ENCODE results near the gene CDKN2C. TPM values are rescaled to one million over a fixed set of nuclear protein-coding genes. Genes with fewer than 3 reads are reported as not detected.

The CDKN2C gene
- total and polyA plus RNA-seq, 5 donors from 2014 or later: 11.8 to 26.2 (median 16.9) TPM

DNA sequence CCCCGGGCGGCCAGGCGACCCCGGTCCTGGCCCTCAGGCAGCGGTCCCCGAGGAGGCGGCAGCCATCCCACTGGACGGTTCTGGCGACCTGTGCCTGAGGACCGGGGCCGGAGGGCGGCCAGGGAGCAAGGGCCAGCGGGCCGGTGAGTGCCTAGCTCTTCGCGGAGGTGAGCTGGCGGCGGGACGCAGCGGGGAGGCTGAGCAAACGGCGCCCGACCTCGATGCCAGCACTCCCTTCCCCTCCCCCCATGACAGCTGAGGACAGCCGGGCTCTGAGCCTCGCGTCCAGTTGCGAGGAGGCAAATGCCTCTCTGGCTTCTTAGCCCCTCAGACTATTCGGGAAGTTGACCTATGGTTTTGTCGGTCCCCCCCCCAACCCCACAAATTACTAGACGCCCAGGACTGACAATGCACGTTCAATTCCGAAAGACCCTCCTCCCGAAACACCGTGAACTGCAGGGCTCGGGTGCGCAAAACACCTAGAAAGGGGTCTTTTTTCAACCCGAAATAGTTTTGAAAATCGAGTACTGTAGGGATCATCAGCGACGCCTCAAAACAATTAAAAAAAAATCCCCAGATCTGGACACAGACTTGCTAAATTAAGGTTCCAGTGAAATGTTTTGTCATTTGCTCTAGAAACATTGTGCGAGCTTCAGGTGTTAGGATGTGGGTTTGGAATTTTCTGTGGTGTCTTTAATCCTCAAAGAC, 8.3 kb downstream of the CDKN2C start:
- H3K4me3 ChIP-seq (ENCODE audit: low read depth, low read length): peak overlapping the region; percentile 64
- peaks cover 26% of the 10 kb centered on the region for H3K4me1 ChIP-seq (ENCODE audit: control insufficient read depth, insufficient read depth, low read length, poor library complexity, severe bottlenecking)
- Mint-ChIP-seq H3K27ac (peak overlapping the region in 2 of 3 donors; percentile 6 to 42), H3K4me3 (peak overlapping the region; percentile 83 to 97 (median 90)), H3K27me3 (peaks cover 25% of the 10 kb centered on the region), H3K9me3 (peaks cover 0 to 3% (median 0%) of the 10 kb centered on the region in 7 donors), H3K36me3 (no peaks in the 10 kb centered on the region), H3K4me1 (peaks cover 13 to 23% (median 18%) of the 10 kb centered on the region in 4 donors)
- ATAC-seq (ENCODE audit: low read depth in 2 of 2): peak in 1 of 2 donors; percentile 42
- DNase-seq: peak in 2 of 3 donors; percentile 17 to 44
- H3K27me3 ChIP-seq (ENCODE audit: control insufficient read depth, insufficient read depth, low read length): peaks cover 6% of the 10 kb centered on the region
- no peaks in the 10 kb centered on the region for H3K36me3 ChIP-seq (ENCODE audit: control insufficient read depth, insufficient read depth, low read length)
- no peaks in the 10 kb centered on the region for H3K9me3 ChIP-seq (ENCODE audit: control insufficient read depth in 2 of 2, low read length in 2 of 2)
- no peak overlapping the region for H3K27ac ChIP-seq (ENCODE audit: insufficient read depth, low read length, poor library complexity, severe bottlenecking)

DNA sequence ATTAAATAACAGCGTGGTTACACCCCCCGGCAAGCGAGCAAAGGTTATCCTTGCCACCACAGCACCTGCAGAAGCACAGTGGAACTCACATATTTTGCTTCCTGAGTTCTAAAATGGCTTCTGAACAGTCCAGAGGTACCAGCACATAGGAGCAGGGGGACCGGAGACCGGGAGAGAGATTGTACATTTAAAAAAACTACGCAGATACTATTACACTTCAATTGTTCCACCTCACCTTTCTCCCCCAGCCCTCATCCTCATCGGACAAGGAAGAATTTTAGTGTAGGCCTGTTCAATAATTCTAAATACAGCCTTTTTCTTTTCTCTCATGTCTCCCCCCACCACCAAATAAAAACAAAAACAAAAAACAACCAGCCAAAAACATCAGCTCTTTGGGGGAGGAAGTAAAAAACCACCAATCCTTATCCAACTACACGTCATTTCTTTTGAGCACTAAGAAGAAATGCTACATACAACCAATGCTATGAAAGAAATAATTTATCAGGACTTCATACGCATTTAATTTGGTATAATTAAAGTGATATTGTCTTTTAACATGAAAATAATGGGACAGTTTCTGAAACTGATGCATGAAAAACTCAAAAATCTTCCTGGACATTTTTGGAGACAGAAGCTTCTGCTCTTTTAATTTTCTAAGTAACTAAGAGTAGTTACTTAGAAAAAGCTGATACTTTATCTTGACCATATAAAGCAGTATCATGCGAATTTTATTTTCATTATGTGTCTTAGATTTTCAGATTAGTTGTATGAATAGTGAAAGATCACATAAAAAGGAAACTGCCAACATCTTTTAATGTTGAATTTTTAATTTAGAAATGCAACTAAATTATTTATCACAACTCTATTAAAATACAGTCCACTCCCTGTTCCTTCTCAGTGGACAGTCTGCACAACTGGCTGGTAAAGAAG, 9.1 kb downstream of the CDKN2C start:
- peaks cover 0 to 3% (median 0%) of the 10 kb centered on the region in 7 donors for H3K9me3 Mint-ChIP-seq
- H3K36me3 ChIP-seq (ENCODE audit: control insufficient read depth, insufficient read depth, low read length): no peaks in the 10 kb centered on the region
- H3K9me3 ChIP-seq (ENCODE audit: control insufficient read depth in 2 of 2, low read length in 2 of 2): no peaks in the 10 kb centered on the region
- peaks cover 6% of the 10 kb centered on the region for H3K27me3 ChIP-seq (ENCODE audit: control insufficient read depth, insufficient read depth, low read length)
- H3K27ac ChIP-seq (ENCODE audit: insufficient read depth, low read length, poor library complexity, severe bottlenecking): no peak overlapping the region
- peaks cover 26% of the 10 kb centered on the region for H3K4me1 ChIP-seq (ENCODE audit: control insufficient read depth, insufficient read depth, low read length, poor library complexity, severe bottlenecking)
- H3K4me3 ChIP-seq (ENCODE audit: low read depth, low read length): peak overlapping the region; percentile 64
- DNase-seq (peak in 1 of 3 donors; percentile 13), ATAC-seq (ENCODE audit: low read depth in 2 of 2) (no peak)
- peaks cover 25% of the 10 kb centered on the region for H3K27me3 Mint-ChIP-seq
- peak overlapping the region; percentile 83 to 97 (median 90) for H3K4me3 Mint-ChIP-seq
- H3K4me1 Mint-ChIP-seq: peaks cover 13 to 21% (median 18%) of the 10 kb centered on the region in 4 donors
- no peaks in the 10 kb centered on the region for H3K36me3 Mint-ChIP-seq
- peak overlapping the region in 2 of 3 donors; percentile 6 to 42 for H3K27ac Mint-ChIP-seq

DNA sequence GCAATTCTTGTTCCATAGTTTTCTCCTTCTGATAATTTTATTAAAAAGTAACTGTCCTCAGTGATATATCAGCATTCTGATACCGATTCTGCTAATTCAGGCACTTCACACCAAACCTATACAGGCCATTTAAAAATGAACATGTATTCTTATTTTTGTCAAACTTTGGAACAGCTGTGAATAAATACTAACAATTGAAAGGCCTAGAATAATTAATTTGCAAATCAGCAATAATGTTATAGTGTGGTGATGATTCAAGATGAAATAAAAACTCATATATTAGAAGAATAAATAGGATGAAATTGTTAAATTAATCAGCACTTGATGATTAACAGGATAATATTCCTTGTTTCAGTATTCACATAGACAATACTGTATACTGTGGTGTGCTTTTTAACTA, 9.9 kb downstream of the CDKN2C start:
- Mint-ChIP-seq H3K36me3 (no peaks in the 10 kb centered on the region), H3K4me3 (peak overlapping the region in 2 of 4 donors; percentile 79 to 92), H3K9me3 (peaks cover 0 to 3% (median 0%) of the 10 kb centered on the region in 7 donors), H3K27ac (no peak overlapping the region), H3K27me3 (peaks cover 25% of the 10 kb centered on the region), H3K4me1 (peaks cover 13 to 21% (median 17%) of the 10 kb centered on the region in 4 donors)
- no peaks in the 10 kb centered on the region for H3K9me3 ChIP-seq (ENCODE audit: control insufficient read depth in 2 of 2, low read length in 2 of 2)
- ATAC-seq (ENCODE audit: low read depth in 2 of 2) (no peak), DNase-seq (no peak)
- peaks cover 6% of the 10 kb centered on the region for H3K27me3 ChIP-seq (ENCODE audit: control insufficient read depth, insufficient read depth, low read length)
- H3K36me3 ChIP-seq (ENCODE audit: control insufficient read depth, insufficient read depth, low read length): no peaks in the 10 kb centered on the region
- H3K4me3 ChIP-seq (ENCODE audit: low read depth, low read length): no peak overlapping the region
- H3K27ac ChIP-seq (ENCODE audit: insufficient read depth, low read length, poor library complexity, severe bottlenecking): no peak overlapping the region
- peaks cover 26% of the 10 kb centered on the region for H3K4me1 ChIP-seq (ENCODE audit: control insufficient read depth, insufficient read depth, low read length, poor library complexity, severe bottlenecking)

DNA sequence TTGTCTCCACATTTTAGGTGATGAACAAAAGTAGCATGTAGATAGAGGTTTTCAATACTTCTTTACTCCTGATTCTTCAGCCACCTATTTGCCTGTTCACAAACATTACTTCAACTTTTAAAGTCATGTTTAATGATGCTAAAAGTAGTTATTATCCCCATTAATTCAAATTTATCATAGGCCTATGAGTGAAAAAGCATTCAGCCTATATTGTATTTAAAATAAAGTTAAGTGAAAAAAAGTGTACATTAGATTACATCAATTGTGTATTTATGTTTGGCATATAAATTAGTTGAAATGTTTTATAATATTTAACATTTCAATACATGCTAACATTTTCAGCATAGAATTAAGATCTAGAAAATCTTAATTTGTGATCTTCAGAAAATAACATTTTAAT, 10.5 kb downstream of the CDKN2C start:
- Histone ChIP-seq H3K27ac (ENCODE audit: insufficient read depth, low read length, poor library complexity, severe bottlenecking) (no peak overlapping the region), H3K27me3 (ENCODE audit: control insufficient read depth, insufficient read depth, low read length) (peaks cover 6% of the 10 kb centered on the region), H3K9me3 (ENCODE audit: control insufficient read depth in 2 of 2, low read length in 2 of 2) (no peaks in the 10 kb centered on the region), H3K4me3 (ENCODE audit: low read depth, low read length) (no peak overlapping the region), H3K36me3 (ENCODE audit: control insufficient read depth, insufficient read depth, low read length) (no peaks in the 10 kb centered on the region), H3K4me1 (ENCODE audit: control insufficient read depth, insufficient read depth, low read length, poor library complexity, severe bottlenecking) (peaks cover 26% of the 10 kb centered on the region)
- Mint-ChIP-seq H3K4me3 (peak overlapping the region in 1 of 4 donors; percentile 48), H3K4me1 (peaks cover 13 to 21% (median 17%) of the 10 kb centered on the region in 4 donors), H3K27me3 (peaks cover 26% of the 10 kb centered on the region), H3K27ac (no peak overlapping the region), H3K9me3 (peaks cover 0 to 3% (median 0%) of the 10 kb centered on the region in 7 donors), H3K36me3 (no peaks in the 10 kb centered on the region)
- ATAC-seq (ENCODE audit: low read depth in 2 of 2) (no peak), DNase-seq (no peak)

DNA sequence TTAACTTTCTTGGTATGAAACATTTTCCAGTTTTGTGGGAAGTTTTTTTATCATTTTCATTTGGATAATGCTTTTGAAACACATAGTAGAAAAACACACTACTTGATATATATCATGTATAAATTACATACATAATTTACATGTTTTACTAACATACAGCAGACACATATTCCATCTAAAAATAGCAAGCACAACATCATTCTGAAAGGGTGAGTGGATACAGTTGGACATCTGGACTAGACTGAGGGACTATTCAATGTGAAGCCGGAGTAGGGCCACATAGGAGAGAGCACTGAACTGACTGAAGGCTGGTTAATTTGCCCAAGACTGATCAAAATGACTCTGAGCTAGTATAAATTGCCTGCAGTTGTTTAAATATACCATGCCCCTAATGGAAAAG, 11.7 kb downstream of the CDKN2C start:
- Histone ChIP-seq H3K4me3 (ENCODE audit: low read depth, low read length) (no peak overlapping the region), H3K4me1 (ENCODE audit: control insufficient read depth, insufficient read depth, low read length, poor library complexity, severe bottlenecking) (peaks cover 18% of the 10 kb centered on the region), H3K27me3 (ENCODE audit: control insufficient read depth, insufficient read depth, low read length) (peaks cover 3% of the 10 kb centered on the region), H3K36me3 (ENCODE audit: control insufficient read depth, insufficient read depth, low read length) (no peaks in the 10 kb centered on the region), H3K9me3 (ENCODE audit: control insufficient read depth in 2 of 2, low read length in 2 of 2) (no peaks in the 10 kb centered on the region), H3K27ac (ENCODE audit: insufficient read depth, low read length, poor library complexity, severe bottlenecking) (no peak overlapping the region)
- H3K27ac Mint-ChIP-seq: no peak overlapping the region
- H3K9me3 Mint-ChIP-seq: peaks cover 0 to 3% (median 0%) of the 10 kb centered on the region in 7 donors
- H3K4me3 Mint-ChIP-seq: no peak overlapping the region
- DNase-seq: no peak
- peaks cover 8 to 14% (median 11%) of the 10 kb centered on the region in 4 donors for H3K4me1 Mint-ChIP-seq
- H3K36me3 Mint-ChIP-seq: no peaks in the 10 kb centered on the region
- no peak for ATAC-seq (ENCODE audit: low read depth in 2 of 2)
- H3K27me3 Mint-ChIP-seq: peaks cover 38% of the 10 kb centered on the region

DNA sequence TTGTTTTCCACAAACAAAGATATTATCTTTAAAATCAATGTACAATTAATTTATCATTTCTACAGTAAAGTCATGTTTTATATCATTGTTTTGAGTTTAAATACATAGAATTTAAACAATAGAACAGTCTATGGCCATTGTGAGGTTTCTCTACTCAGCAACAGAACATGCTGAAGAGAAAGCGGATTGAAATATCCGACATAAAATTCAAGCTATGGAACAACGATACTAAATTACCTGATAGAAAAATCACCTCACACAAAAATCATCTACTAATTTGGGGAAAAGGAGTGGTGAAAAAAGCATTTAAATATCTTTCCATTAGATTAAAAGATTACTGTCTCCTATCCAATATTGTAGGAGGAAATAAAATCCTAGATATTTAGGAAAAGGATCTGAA, 12.6 kb downstream of the CDKN2C start:
- peaks cover 38% of the 10 kb centered on the region for H3K27me3 Mint-ChIP-seq
- Histone ChIP-seq H3K9me3 (ENCODE audit: control insufficient read depth in 2 of 2, low read length in 2 of 2) (no peaks in the 10 kb centered on the region), H3K27ac (ENCODE audit: insufficient read depth, low read length, poor library complexity, severe bottlenecking) (no peak overlapping the region), H3K36me3 (ENCODE audit: control insufficient read depth, insufficient read depth, low read length) (no peaks in the 10 kb centered on the region), H3K27me3 (ENCODE audit: control insufficient read depth, insufficient read depth, low read length) (peaks cover 3% of the 10 kb centered on the region), H3K4me3 (ENCODE audit: low read depth, low read length) (no peak overlapping the region), H3K4me1 (ENCODE audit: control insufficient read depth, insufficient read depth, low read length, poor library complexity, severe bottlenecking) (peaks cover 10% of the 10 kb centered on the region)
- H3K4me1 Mint-ChIP-seq: peaks cover 7 to 14% (median 9%) of the 10 kb centered on the region in 4 donors
- H3K36me3 Mint-ChIP-seq: no peaks in the 10 kb centered on the region
- ATAC-seq (ENCODE audit: low read depth in 2 of 2) (no peak), DNase-seq (no peak)
- H3K9me3 Mint-ChIP-seq: peaks cover 0 to 3% (median 0%) of the 10 kb centered on the region in 7 donors
- H3K27ac Mint-ChIP-seq: no peak overlapping the region
- H3K4me3 Mint-ChIP-seq: no peak overlapping the region

DNA sequence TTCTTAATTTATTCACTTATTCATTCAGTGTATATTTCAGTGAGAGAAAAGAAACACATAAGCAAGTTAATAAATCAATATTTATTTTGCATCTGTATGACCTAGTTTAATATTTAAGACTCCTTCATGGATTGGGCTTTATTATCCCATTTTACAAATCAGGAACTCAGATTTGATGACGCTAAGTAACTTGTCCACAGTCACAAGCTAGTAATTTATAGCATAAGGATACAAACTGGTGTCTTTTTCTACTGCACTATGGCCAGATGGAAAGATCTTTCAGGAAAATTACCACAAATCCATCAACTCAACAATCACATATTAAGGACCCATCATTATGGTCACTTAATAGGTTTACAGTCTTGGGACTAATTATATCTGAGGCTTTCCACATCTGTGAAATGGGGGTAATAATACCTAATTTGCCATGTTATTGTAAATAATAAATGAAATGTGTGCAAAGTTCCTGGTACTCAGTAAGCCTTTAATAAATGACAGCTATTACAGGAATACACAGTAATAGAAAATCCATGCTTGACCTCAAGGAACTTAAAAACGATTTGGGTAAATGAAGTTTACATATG, 13.3 kb downstream of the CDKN2C start:
- peaks cover 0 to 3% (median 0%) of the 10 kb centered on the region in 7 donors for H3K9me3 Mint-ChIP-seq
- Histone ChIP-seq H3K4me1 (ENCODE audit: control insufficient read depth, insufficient read depth, low read length, poor library complexity, severe bottlenecking) (peaks cover 7% of the 10 kb centered on the region), H3K36me3 (ENCODE audit: control insufficient read depth, insufficient read depth, low read length) (no peaks in the 10 kb centered on the region), H3K9me3 (ENCODE audit: control insufficient read depth in 2 of 2, low read length in 2 of 2) (no peaks in the 10 kb centered on the region), H3K27ac (ENCODE audit: insufficient read depth, low read length, poor library complexity, severe bottlenecking) (no peak overlapping the region), H3K27me3 (ENCODE audit: control insufficient read depth, insufficient read depth, low read length) (peaks cover 3% of the 10 kb centered on the region), H3K4me3 (ENCODE audit: low read depth, low read length) (no peak overlapping the region)
- no peak overlapping the region for H3K4me3 Mint-ChIP-seq
- no peak for ATAC-seq (ENCODE audit: low read depth in 2 of 2)
- no peak for DNase-seq
- H3K4me1 Mint-ChIP-seq: peaks cover 7 to 14% (median 9%) of the 10 kb centered on the region in 4 donors
- no peak overlapping the region for H3K27ac Mint-ChIP-seq
- H3K36me3 Mint-ChIP-seq: no peaks in the 10 kb centered on the region
- peaks cover 38% of the 10 kb centered on the region for H3K27me3 Mint-ChIP-seq
